ENCODE data around the gene SOX13. TPM values are rescaled to one million over a fixed set of nuclear protein-coding genes. Genes with fewer than 3 reads are reported as not detected.
A peak's percentile ranks its signal among the peaks of the same experiment; 100 is the strongest.

Gene SOX13
- total RNA-seq, 1 experiment from 2014 or later: 35.6 TPM

DNA sequence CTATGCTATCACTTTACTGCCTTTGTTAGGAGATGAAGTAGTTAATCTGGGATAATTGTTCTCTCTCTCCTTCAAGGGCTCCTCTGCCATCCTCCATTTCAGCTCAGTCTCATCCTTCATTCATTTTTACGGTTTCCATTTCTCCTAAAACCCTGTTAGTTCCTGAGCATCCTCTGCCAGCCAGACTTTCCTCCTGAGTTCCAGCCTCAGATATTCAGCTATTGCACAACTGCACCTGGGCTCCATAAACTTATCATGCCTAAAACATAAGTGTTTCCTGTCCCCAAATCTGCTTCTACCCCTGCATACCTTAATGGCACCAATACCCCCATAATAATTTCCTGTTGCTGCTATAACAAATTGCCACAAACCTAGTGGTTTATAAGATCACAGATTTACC, 39.6 kb upstream of the SOX13 start:
- Histone ChIP-seq H3K4me1 (ENCODE audit: control insufficient read depth in 1 of 2, insufficient read depth in 2 of 2, low read length in 2 of 2) (peaks cover 12 to 28% of the 10 kb centered on the region in 2 experiments), H3K36me3 (ENCODE audit: control insufficient read depth in 1 of 2, insufficient read depth in 2 of 2, low read length in 2 of 2) (no peaks in the 10 kb centered on the region), H3K4me2 (ENCODE audit: low read length) (no peak overlapping the region), H3K4me3 (replicated peaks in 1 of 2; ENCODE audit: low read depth in 1 of 2, low read length in 2 of 2) (no peak overlapping the region), H3K9me2 (ENCODE audit: insufficient read depth) (no peaks in the 10 kb centered on the region), H3K79me2 (ENCODE audit: insufficient read depth, low read length) (no peaks in the 10 kb centered on the region), H3K27ac (ENCODE audit: low read depth, low read length) (no peak overlapping the region), H3K27me3 (ENCODE audit: insufficient read depth, low read length) (no peaks in the 10 kb centered on the region), H4K20me1 (ENCODE audit: insufficient read depth) (no peaks in the 10 kb centered on the region), H3K9me3 (ENCODE audit: control insufficient read depth in 1 of 2, insufficient read depth in 1 of 2, low read depth in 1 of 2, low read length in 2 of 2) (no peaks in the 10 kb centered on the region), H2AFZ (ENCODE audit: low read depth, low read length, poor library complexity, severe bottlenecking) (no peak overlapping the region), H3K9ac (ENCODE audit: low read length) (no peak overlapping the region)
- DNase-seq (ENCODE audit: low read depth, low spot score): no peak
- TF ChIP-seq TCF7L2 (IDR thresholded peaks at IDR 0.05; ENCODE audit: borderline replicate concordance, extremely low read depth, insufficient read depth, insufficient read length): no peak
- TF ChIP-seq CBX3 (IDR thresholded peaks at IDR 0.05; ENCODE audit: low read depth): no peak
- no peak for TF ChIP-seq CEBPB (IDR thresholded peaks at IDR 0.05; ENCODE audit: low read depth)
- TF ChIP-seq SP1 (IDR thresholded peaks at IDR 0.05; ENCODE audit: low read depth): no peak
- RAD21 ChIA-PET (ENCODE audit: low non-redundant PET in 1 of 2, low total read pairs in 2 of 2, uncharacterized antibody in 2 of 2, unreplicated experiment in 2 of 2): interaction anchor here in 1 of 2 experiments (0.6 kb wide), 1 partner anchor 167 kb away, joined by 3 read pairs; no protein-coding TSS in a partner anchor
- no TSS peak for BruUV-seq (replicated peaks)
- POLR2A ChIA-PET: no interaction called here
- CTCF ChIA-PET: interaction anchor here (1.2 kb wide), 1 partner anchor 162 kb away, joined by 3 read pairs; no protein-coding TSS in a partner anchor
- ATAC-seq: no peak
- intact Hi-C loops (cut with micrococcal nuclease): no loop called here

DNA sequence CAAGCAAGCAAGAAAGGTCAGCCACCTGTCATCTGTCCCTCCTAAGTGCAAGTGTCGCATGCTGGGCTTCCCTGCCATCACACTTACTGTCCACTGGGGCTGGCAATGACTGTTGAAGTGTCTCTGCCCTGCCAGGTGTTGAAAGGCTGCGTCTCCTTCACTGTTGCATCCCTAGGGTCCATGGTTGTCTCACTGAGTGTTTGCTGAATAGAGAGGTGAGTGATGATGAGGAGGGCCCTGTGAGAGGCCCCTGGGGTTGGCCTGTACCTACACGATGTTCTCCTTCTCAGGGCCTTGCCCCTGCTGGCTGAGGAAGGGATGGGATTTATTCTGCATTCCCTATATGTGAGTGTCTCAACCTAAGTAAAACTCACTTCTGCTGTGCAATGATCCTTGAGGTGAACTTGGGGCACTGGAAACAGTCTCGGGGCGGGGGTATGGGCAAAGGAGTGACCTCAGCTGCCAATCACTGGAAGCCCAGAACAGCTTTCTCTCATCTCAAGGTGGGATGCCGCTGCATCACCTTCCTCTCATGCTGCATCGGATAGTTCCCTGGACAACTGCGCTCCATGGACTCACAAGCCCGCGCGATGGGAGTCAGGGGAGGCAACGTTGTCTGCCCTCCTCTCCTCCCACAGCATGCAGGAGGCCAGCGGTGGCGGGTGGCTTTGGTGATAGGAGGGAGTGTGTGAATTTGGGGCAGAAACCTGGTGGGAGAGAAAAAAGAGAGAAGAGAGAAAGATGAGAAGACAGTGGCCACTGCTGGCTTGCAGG, 35.8 kb upstream of the SOX13 start:
- intact Hi-C loops (cut with micrococcal nuclease): no loop called here
- H3K36me3 ChIP-seq (ENCODE audit: control insufficient read depth in 1 of 2, insufficient read depth in 2 of 2, low read length in 2 of 2): no peaks in the 10 kb centered on the region
- ChIA-PET POLR2A (no interaction called here), RAD21 (ENCODE audit: low non-redundant PET in 1 of 2, low total read pairs in 2 of 2, uncharacterized antibody in 2 of 2, unreplicated experiment in 2 of 2) (no interaction called here), CTCF (no interaction called here)
- no peaks in the 10 kb centered on the region for H3K27me3 ChIP-seq (ENCODE audit: insufficient read depth, low read length)
- peaks cover 6 to 17% of the 10 kb centered on the region in 2 experiments for H3K4me1 ChIP-seq (ENCODE audit: control insufficient read depth in 1 of 2, insufficient read depth in 2 of 2, low read length in 2 of 2)
- H3K9me2 ChIP-seq (ENCODE audit: insufficient read depth): no peaks in the 10 kb centered on the region
- H4K20me1 ChIP-seq (ENCODE audit: insufficient read depth): no peaks in the 10 kb centered on the region
- H3K4me3 ChIP-seq (replicated peaks in 1 of 2; ENCODE audit: low read depth in 1 of 2, low read length in 2 of 2): no peak overlapping the region
- no peak overlapping the region for H3K27ac ChIP-seq (ENCODE audit: low read depth, low read length)
- no peak for TF ChIP-seq ELF1 (IDR thresholded peaks at IDR 0.05; ENCODE audit: borderline replicate concordance, low read depth)
- TF ChIP-seq, protein P1, sequence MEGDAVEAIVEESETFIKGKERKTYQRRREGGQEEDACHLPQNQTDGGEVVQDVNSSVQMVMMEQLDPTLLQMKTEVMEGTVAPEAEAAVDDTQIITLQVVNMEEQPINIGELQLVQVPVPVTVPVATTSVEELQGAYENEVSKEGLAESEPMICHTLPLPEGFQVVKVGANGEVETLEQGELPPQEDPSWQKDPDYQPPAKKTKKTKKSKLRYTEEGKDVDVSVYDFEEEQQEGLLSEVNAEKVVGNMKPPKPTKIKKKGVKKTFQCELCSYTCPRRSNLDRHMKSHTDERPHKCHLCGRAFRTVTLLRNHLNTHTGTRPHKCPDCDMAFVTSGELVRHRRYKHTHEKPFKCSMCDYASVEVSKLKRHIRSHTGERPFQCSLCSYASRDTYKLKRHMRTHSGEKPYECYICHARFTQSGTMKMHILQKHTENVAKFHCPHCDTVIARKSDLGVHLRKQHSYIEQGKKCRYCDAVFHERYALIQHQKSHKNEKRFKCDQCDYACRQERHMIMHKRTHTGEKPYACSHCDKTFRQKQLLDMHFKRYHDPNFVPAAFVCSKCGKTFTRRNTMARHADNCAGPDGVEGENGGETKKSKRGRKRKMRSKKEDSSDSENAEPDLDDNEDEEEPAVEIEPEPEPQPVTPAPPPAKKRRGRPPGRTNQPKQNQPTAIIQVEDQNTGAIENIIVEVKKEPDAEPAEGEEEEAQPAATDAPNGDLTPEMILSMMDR (IDR thresholded peaks at IDR 0.05 in 2 of 3, conservative IDR thresholded peaks at IDR 0.05 in 1 of 3; ENCODE audit: borderline replicate concordance in 1 of 3, insufficient read depth in 1 of 3, low read depth in 2 of 3, low read length in 2 of 3): peak in 2 of 3 experiments; percentile 39 to 55; a peak in 3 of 6 replicates
- DNase-seq (ENCODE audit: low read depth, low spot score): no peak
- no peaks in the 10 kb centered on the region for H3K79me2 ChIP-seq (ENCODE audit: insufficient read depth, low read length)
- BruUV-seq (replicated peaks): no TSS peak
- H3K9me3 ChIP-seq (ENCODE audit: control insufficient read depth in 1 of 2, insufficient read depth in 1 of 2, low read depth in 1 of 2, low read length in 2 of 2): no peaks in the 10 kb centered on the region
- H3K9ac ChIP-seq (ENCODE audit: low read length): no peak overlapping the region
- ATAC-seq: peak; percentile 72
- no peak overlapping the region for H2AFZ ChIP-seq (ENCODE audit: low read depth, low read length, poor library complexity, severe bottlenecking)
- H3K4me2 ChIP-seq (ENCODE audit: low read length): no peak overlapping the region
